CD14-positive monocyte (primary cell): ENCODE data around the gene ALDH1L2. TPM values are rescaled to one million over a fixed set of nuclear protein-coding genes. Genes with fewer than 3 reads are reported as not detected.

ENCODE experiments used
- DNase-seq, 3 donors: peaks; one replicate each; pipeline ENCODE4 v3.0.0-alpha.2; 2011 to 2022
- H2AFZ ChIP-seq: 2 replicates; pipeline ENCODE4 v1.6.0; 2012; ENCODE audit warnings: mild to moderate bottlenecking, low read depth, low read length, inconsistent platforms; ENCODE audit not compliant: insufficient read depth, poor library complexity, severe bottlenecking
- H3K27ac ChIP-seq, 2 donors: 1 replicate in 1 of 2; 2 replicates in 1 of 2; pipeline ENCODE4 v1.5.1; 2012 to 2013; ENCODE audit warnings: low read length in 2 of 2, control low read depth in 1 of 2, inconsistent platforms in 1 of 2, low read depth in 1 of 2, mild to moderate bottlenecking in 1 of 2
- H3K27me3 ChIP-seq, 2 donors: one replicate each; pipeline versions ENCODE4 v1.6.0 to v1.6.1; 2011 to 2013; ENCODE audit warnings: low read length in 2 of 2; ENCODE audit not compliant: control insufficient read depth in 2 of 2, insufficient read depth in 2 of 2
- H3K36me3 ChIP-seq, 2 donors: replicated peaks in 1 of 2; 1 replicate in 1 of 2; 2 replicates in 1 of 2; pipeline versions ENCODE4 v1.5.1 to v1.6.1; 2012 to 2013; ENCODE audit warnings: low read length in 2 of 2, control low read depth in 1 of 2, inconsistent platforms in 1 of 2, mild to moderate bottlenecking in 1 of 2; ENCODE audit not compliant: insufficient read depth in 2 of 2, control insufficient read depth in 1 of 2
- H3K4me1 ChIP-seq, 2 donors: 1 replicate in 1 of 2; 2 replicates in 1 of 2; pipeline versions ENCODE4 v1.5.1 to v1.6.1; 2012 to 2013; ENCODE audit warnings: low read length in 2 of 2, control low read depth in 1 of 2, inconsistent platforms in 1 of 2, mild to moderate bottlenecking in 1 of 2, moderate library complexity in 1 of 2; ENCODE audit not compliant: insufficient read depth in 2 of 2, control insufficient read depth in 1 of 2
- H3K4me2 ChIP-seq: replicated peaks from 2 replicates; pipeline ENCODE3; 2012; ENCODE audit warnings: low read length, moderate library complexity, mild to moderate bottlenecking; ENCODE audit not compliant: poor library complexity, severe bottlenecking; ENCODE audit errors: extremely low read depth
- H3K4me3 ChIP-seq, 3 experiments: fragments of 200-600 bp in 1 of 3; sonication (generic) in 1 of 3; replicated peaks in 1 of 3; 1 replicate in 2 of 3; 2 replicates in 1 of 3; pipeline ENCODE4 v1.5.1; 2011 to 2013; ENCODE audit warnings: low read length in 3 of 3, mild to moderate bottlenecking in 3 of 3, control low read depth in 2 of 3, low read depth in 2 of 3, inconsistent platforms in 1 of 3, moderate library complexity in 1 of 3
- H3K79me2 ChIP-seq: 2 replicates; pipeline ENCODE4 v1.6.0; 2012; ENCODE audit warnings: mild to moderate bottlenecking, control low read depth, inconsistent platforms, low read length, moderate library complexity; ENCODE audit not compliant: insufficient read depth
- H3K9ac ChIP-seq: 2 replicates; pipeline ENCODE4 v1.6.0; 2017; ENCODE audit warnings: low read length, mild to moderate bottlenecking; ENCODE audit not compliant: insufficient read depth, poor library complexity, severe bottlenecking
- H3K9me3 ChIP-seq, 2 donors: replicated peaks in 1 of 2; 1 replicate in 1 of 2; 2 replicates in 1 of 2; pipeline versions ENCODE4 v1.5.1 to v1.6.1; 2012 to 2013; ENCODE audit warnings: low read length in 2 of 2, control low read depth in 1 of 2; ENCODE audit not compliant: control insufficient read depth in 1 of 2, insufficient read depth in 1 of 2
- H4K20me1 ChIP-seq: 2 replicates; pipeline ENCODE4 v1.6.0; 2012; ENCODE audit warnings: mild to moderate bottlenecking, low read length, control low read depth, moderate library complexity; ENCODE audit not compliant: insufficient read depth
- H3K27ac Mint-ChIP-seq, 7 donors: one replicate each; pipeline ENCODE4 v1.8.0; 2020; ENCODE audit warnings: mild to moderate bottlenecking in 7 of 7, mixed read lengths in 7 of 7, moderate library complexity in 6 of 7, inconsistent platforms in 2 of 7
- H3K27me3 Mint-ChIP-seq, 3 donors: one replicate each; pipeline ENCODE4 v1.8.0; 2021 to 2022; ENCODE audit warnings: low read depth in 3 of 3, mild to moderate bottlenecking in 3 of 3, mixed read lengths in 3 of 3, moderate library complexity in 3 of 3, inconsistent platforms in 1 of 3
- H3K36me3 Mint-ChIP-seq, 2 donors: one replicate each; pipeline ENCODE4 v1.8.0; 2020; ENCODE audit warnings: mixed read lengths in 2 of 2, inconsistent platforms in 1 of 2, mild to moderate bottlenecking in 1 of 2
- H3K4me1 Mint-ChIP-seq: one replicate; pipeline ENCODE4 v1.8.0; 2020; ENCODE audit warnings: mild to moderate bottlenecking, mixed read lengths
- H3K4me3 Mint-ChIP-seq, 2 donors: one replicate each; pipeline ENCODE4 v1.8.0; 2020; ENCODE audit warnings: mild to moderate bottlenecking in 2 of 2, mixed read lengths in 2 of 2, moderate library complexity in 1 of 2
- H3K9me3 Mint-ChIP-seq, 7 donors: one replicate each; pipeline ENCODE4 v1.8.0; 2020 to 2022; ENCODE audit warnings: mixed read lengths in 7 of 7, mild to moderate bottlenecking in 6 of 7, moderate library complexity in 6 of 7, inconsistent platforms in 2 of 7
- WGBS: methylation state at CpG from one replicate; pipeline ENCODE4 v1.1.5; 2013; ENCODE audit warnings: missing lambda C conversion rate; ENCODE audit not compliant: insufficient coverage; 5-methylcytosine and 5-hydroxymethylcytosine counted together
- intact Hi-C, 2 donors: fragments of 100-400 bp; cut with micrococcal nuclease; formaldehyde crosslinking; loops; one replicate each; pipeline versions ENCODE4 v1.15.0 to v1.15.1; 2023
- polyA plus RNA-seq, 3 donors: library from polyadenylated mRNA; depleted of rRNA in 1 of 3; unstranded in 2 of 3; stranded (reverse) in 1 of 3; fragments of 300-500 nt in 2 of 3; fragments of >200 nt in 1 of 3; fragmentation: Illumina TruSeq in 2 of 3; gene quantifications; 1 replicate in 2 of 3; 2 replicates in 1 of 3; pipeline ENCODE4 v1.2.3, GENCODE V29; 2012 to 2021
- TF ChIP-seq, protein P1 (sequence below): fragments of 200-600 bp; IDR thresholded peaks from one replicate; pipeline ENCODE4 v1.8.0; 2022; ENCODE audit warnings: antibody characterized with exemption, mild to moderate bottlenecking

Gene ALDH1L2
- polyA plus RNA-seq, 3 donors = 0.03 to 0.20 TPM; not detected in 1

DNA sequence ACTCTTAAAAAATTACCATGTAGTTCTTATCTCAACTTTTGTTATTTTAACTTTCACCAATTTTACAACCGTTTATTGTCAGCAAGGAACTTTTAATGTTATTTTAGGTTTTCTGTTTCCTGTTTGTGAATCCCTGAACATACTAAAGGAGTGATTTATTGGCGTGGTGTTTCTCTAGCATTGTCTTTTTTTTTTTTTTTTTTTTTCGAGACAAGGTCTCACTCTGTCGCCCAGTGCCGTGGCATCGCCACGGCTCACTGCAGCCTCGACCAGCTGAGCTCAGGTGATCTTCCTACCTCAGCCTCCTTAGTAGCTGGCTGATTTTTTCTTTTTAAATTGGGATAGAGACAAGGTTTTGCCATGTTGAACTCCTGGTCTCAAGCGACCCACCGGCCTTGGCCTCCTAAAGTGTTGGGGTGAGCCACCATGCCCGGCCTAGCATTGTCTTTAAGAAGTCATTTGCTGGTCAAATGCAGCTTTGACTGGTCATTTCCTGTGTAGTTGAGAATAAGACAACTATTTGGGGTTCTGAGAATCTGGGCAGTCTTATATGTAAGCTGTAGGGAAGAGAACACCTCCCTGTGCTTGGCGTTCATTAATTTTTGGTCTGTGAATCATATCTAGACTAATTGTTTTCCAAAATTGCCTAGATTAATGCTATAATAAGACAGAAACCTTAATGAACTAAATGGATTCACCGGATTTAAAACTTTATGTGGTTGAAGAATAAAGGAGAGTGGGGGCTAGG, 25.4 kb upstream of the ALDH1L2 start:
- H3K27me3 Mint-ChIP-seq = peaks cover 1 to 4% (median 4%) of the 10 kb centered on the region in 3 donors
- H3K27me3 ChIP-seq = peaks cover 7 to 11% of the 10 kb centered on the region in 2 donors
- intact Hi-C loops = loop anchor here (10.0 kb wide), 5 partner anchors 805 to 1175 kb away; partner anchors contain the start of genes EID3 (in 1 of the 2), HSP90B1 (in 1 of the 2), NFYB (in 1 of the 2) and TDG (in 1 of the 2)
- H2AFZ ChIP-seq = peak overlapping the region; percentile 23
- 4% methylated on average over 3 of the region's 13 CpGs for WGBS
- H3K9ac ChIP-seq = peak overlapping the region; percentile 99
- peaks cover 70% of the 10 kb centered on the region for H3K79me2 ChIP-seq
- peak; percentile 9 to 29 (median 16) for DNase-seq
- H3K4me3 ChIP-seq = peak overlapping the region; percentile 79 to 100 (median 97)
- H3K4me2 ChIP-seq = peak overlapping the region; percentile 75
- H3K4me1 ChIP-seq = peaks cover 14 to 48% of the 10 kb centered on the region in 2 donors
- TF ChIP-seq, protein P1, sequence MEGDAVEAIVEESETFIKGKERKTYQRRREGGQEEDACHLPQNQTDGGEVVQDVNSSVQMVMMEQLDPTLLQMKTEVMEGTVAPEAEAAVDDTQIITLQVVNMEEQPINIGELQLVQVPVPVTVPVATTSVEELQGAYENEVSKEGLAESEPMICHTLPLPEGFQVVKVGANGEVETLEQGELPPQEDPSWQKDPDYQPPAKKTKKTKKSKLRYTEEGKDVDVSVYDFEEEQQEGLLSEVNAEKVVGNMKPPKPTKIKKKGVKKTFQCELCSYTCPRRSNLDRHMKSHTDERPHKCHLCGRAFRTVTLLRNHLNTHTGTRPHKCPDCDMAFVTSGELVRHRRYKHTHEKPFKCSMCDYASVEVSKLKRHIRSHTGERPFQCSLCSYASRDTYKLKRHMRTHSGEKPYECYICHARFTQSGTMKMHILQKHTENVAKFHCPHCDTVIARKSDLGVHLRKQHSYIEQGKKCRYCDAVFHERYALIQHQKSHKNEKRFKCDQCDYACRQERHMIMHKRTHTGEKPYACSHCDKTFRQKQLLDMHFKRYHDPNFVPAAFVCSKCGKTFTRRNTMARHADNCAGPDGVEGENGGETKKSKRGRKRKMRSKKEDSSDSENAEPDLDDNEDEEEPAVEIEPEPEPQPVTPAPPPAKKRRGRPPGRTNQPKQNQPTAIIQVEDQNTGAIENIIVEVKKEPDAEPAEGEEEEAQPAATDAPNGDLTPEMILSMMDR = no peak
- peaks cover 28 to 34% of the 10 kb centered on the region in 2 donors for H3K36me3 ChIP-seq
- peak overlapping the region; percentile 93 to 99 for H3K4me3 Mint-ChIP-seq
- peaks cover 0 to 3% (median 2%) of the 10 kb centered on the region in 7 donors for H3K9me3 Mint-ChIP-seq
- H3K4me1 Mint-ChIP-seq = peaks cover 48% of the 10 kb centered on the region
- H4K20me1 ChIP-seq = peaks cover 65% of the 10 kb centered on the region
- peaks cover 21 to 22% of the 10 kb centered on the region in 2 donors for H3K36me3 Mint-ChIP-seq
- peak overlapping the region; percentile 45 to 98 for H3K27ac ChIP-seq
- no peaks in the 10 kb centered on the region for H3K9me3 ChIP-seq
- peak overlapping the region; percentile 85 to 98 (median 95) for H3K27ac Mint-ChIP-seq

GRCh38 chr12:105107494-105108371, 23.5 kb upstream of the ALDH1L2 start, which contains the start of gene WASHC4:
WASHC4 (plus strand) TSS chr12:105107731; CDS start chr12:105107801, 70 bp downstream.
- Mint-ChIP-seq H3K4me1 (peaks cover 38% of the 10 kb centered on the region), H3K4me3 (peak within 1 kb of the TSS; percentile 93 to 99), H3K27me3 (peaks cover 1 to 6% (median 4%) of the 10 kb centered on the region in 3 donors), H3K36me3 (peaks cover 9 to 10% of the 10 kb centered on the region in 2 donors), H3K27ac (peak within 1 kb of the TSS; percentile 95 to 98 (median 97)), H3K9me3 (peaks cover 0 to 4% (median 2%) of the 10 kb centered on the region in 7 donors)
- Histone ChIP-seq H3K4me1 (peaks cover 14 to 44% of the 10 kb centered on the region in 2 donors), H4K20me1 (peaks cover 46% of the 10 kb centered on the region), H3K79me2 (peaks cover 51% of the 10 kb centered on the region), H3K9me3 (no peaks in the 10 kb centered on the region), H3K27me3 (peaks cover 7 to 11% of the 10 kb centered on the region in 2 donors), H2AFZ (peak within 1 kb of the TSS; percentile 87), H3K36me3 (peaks cover 10 to 15% of the 10 kb centered on the region in 2 donors), H3K4me3 (peak within 1 kb of the TSS; percentile 79 to 100 (median 97)), H3K4me2 (peak within 1 kb of the TSS; percentile 75), H3K27ac (peak within 1 kb of the TSS; percentile 98 to 100), H3K9ac (peak within 1 kb of the TSS; percentile 99)
- DNase-seq = peak; percentile 89 to 92 (median 90)
- TF ChIP-seq, protein P1 = no peak
- intact Hi-C loops = loop anchor here (10.0 kb wide), 2 partner anchors 803 to 973 kb away; partner anchors contain the start of genes EID3 (in 1 of the 2) and NFYB (in 1 of the 2)
- WGBS = under 1% methylated on average over 78 of the region's 85 CpGs
